Smooth muscle cell (in vitro differentiated cells): Measurements from ENCODE around the gene GRK7. TPM values are rescaled to one million over a fixed set of nuclear protein-coding genes. Genes with fewer than 3 reads are reported as not detected.

Experiments used
- DNase-seq: peaks from one replicate; lab custom pipeline; 2025; ENCODE audit not compliant: unreplicated experiment; lab: John Stamatoyannopoulos, UW
- H2AFZ ChIP-seq: fragments of 200-600 bp; sonication (generic); 2 replicates; pipeline ENCODE4 v1.6.0; 2016; ENCODE audit warnings: antibody characterized with exemption, low read depth, mild to moderate bottlenecking
- H3F3A ChIP-seq: fragments of 200-600 bp; sonication (generic); 2 replicates; pipeline ENCODE4 v1.6.0; 2017; ENCODE audit warnings: antibody characterized with exemption, low read depth
- H3K27ac ChIP-seq: fragments of 200-600 bp; sonication (generic); 2 replicates; pipeline ENCODE4 v1.5.1; 2016; ENCODE audit warnings: low read depth, mild to moderate bottlenecking
- H3K27me3 ChIP-seq: fragments of 200-600 bp; sonication (generic); 2 replicates; pipeline ENCODE4 v1.6.1; 2016; ENCODE audit warnings: low read depth, mild to moderate bottlenecking
- H3K36me3 ChIP-seq: fragments of 200-600 bp; sonication (generic); 2 replicates; pipeline ENCODE4 v1.5.1; 2016; ENCODE audit warnings: low read depth
- H3K4me1 ChIP-seq: fragments of 200-600 bp; sonication (generic); 2 replicates; pipeline ENCODE4 v1.5.1; 2016; ENCODE audit warnings: low read depth
- H3K4me2 ChIP-seq: fragments of 200-600 bp; sonication (generic); 2 replicates; pipeline ENCODE4 v1.6.0; 2016; ENCODE audit warnings: mild to moderate bottlenecking
- H3K4me3 ChIP-seq: fragments of 200-600 bp; sonication (generic); 2 replicates; pipeline ENCODE4 v1.5.1; 2016; ENCODE audit warnings: mild to moderate bottlenecking
- H3K79me2 ChIP-seq: fragments of 200-600 bp; sonication (generic); 2 replicates; pipeline ENCODE4 v1.6.0; 2016; ENCODE audit warnings: low read depth, mild to moderate bottlenecking
- H3K9ac ChIP-seq: fragments of 200-600 bp; sonication (generic); 2 replicates; pipeline ENCODE4 v1.6.0; 2016; ENCODE audit warnings: low read depth
- H3K9me3 ChIP-seq: fragments of 200-600 bp; sonication (generic); replicated peaks from 2 replicates; pipeline ENCODE4 v1.5.1; 2016; ENCODE audit warnings: low read depth
- H4K20me1 ChIP-seq: fragments of 200-600 bp; sonication (generic); 2 replicates; pipeline ENCODE4 v1.6.0; 2016; ENCODE audit warnings: low read depth
- CTCF ChIP-seq: fragments of 200-600 bp; sonication (generic); IDR thresholded peaks from 2 replicates; pipeline ENCODE4 v1.5.1; 2017; ENCODE audit warnings: borderline replicate concordance, mild to moderate bottlenecking, antibody characterized with exemption; ENCODE audit not compliant: insufficient read depth, poor library complexity, severe bottlenecking
- WGBS: methylation state at CpG from one replicate; pipeline ENCODE4 v1.1.7; 2016; ENCODE audit warnings: low lambda C conversion rate; 5-methylcytosine and 5-hydroxymethylcytosine counted together
- polyA plus RNA-seq: library from polyadenylated mRNA; unstranded; fragments of >200 nt; fragmentation: Nextera tagmentation; extraction: Ambion mirVana; gene quantifications from 2 replicates; pipeline ENCODE4 v1.2.1, GENCODE V29; 2016
- total RNA-seq: library from RNA; depleted of rRNA; stranded (reverse); fragments of >200 nt; gene quantifications from 2 replicates; pipeline ENCODE4 v1.2.3, GENCODE V29; 2014

Gene GRK7
- total and polyA plus RNA-seq, 2 experiments from 2014 or later = not detected

GRCh38 chr3:141807277-141808033, 44.2 kb downstream of the GRK7 start:
- no peaks in the 10 kb centered on the region for H3F3A ChIP-seq
- no peak for DNase-seq
- H3K27ac ChIP-seq = no peak overlapping the region
- WGBS = 79% methylated on average over 7 of the region's 7 CpGs
- H3K79me2 ChIP-seq = no peaks in the 10 kb centered on the region
- no peaks in the 10 kb centered on the region for H3K9me3 ChIP-seq
- no peak overlapping the region for H2AFZ ChIP-seq
- H3K4me2 ChIP-seq = no peak overlapping the region
- no peaks in the 10 kb centered on the region for H3K36me3 ChIP-seq
- H3K27me3 ChIP-seq = no peaks in the 10 kb centered on the region
- TF ChIP-seq CTCF = no peak
- no peak overlapping the region for H3K4me3 ChIP-seq
- H3K4me1 ChIP-seq = peaks cover 13% of the 10 kb centered on the region
- no peaks in the 10 kb centered on the region for H4K20me1 ChIP-seq
- H3K9ac ChIP-seq = no peak overlapping the region

GRCh38 chr3:141808586-141808985, 45.4 kb downstream of the GRK7 start:
- Histone ChIP-seq H4K20me1 (no peaks in the 10 kb centered on the region), H3K36me3 (no peaks in the 10 kb centered on the region), H3K27ac (no peak overlapping the region), H3K79me2 (no peaks in the 10 kb centered on the region), H3K4me1 (peaks cover 17% of the 10 kb centered on the region), H3F3A (no peaks in the 10 kb centered on the region), H3K27me3 (no peaks in the 10 kb centered on the region), H3K9ac (no peak overlapping the region), H3K4me2 (no peak overlapping the region), H3K4me3 (no peak overlapping the region), H2AFZ (no peak overlapping the region), H3K9me3 (no peaks in the 10 kb centered on the region)
- 89% methylated on average over 5 of the region's 5 CpGs for WGBS
- TF ChIP-seq CTCF = no peak
- DNase-seq = no peak

- Histone ChIP-seq H2AFZ (no peak overlapping the region), H4K20me1 (no peaks in the 10 kb centered on the region), H3K4me3 (no peak overlapping the region), H3K79me2 (no peaks in the 10 kb centered on the region), H3K9ac (no peak overlapping the region), H3K36me3 (no peaks in the 10 kb centered on the region), H3K27me3 (no peaks in the 10 kb centered on the region), H3K9me3 (no peaks in the 10 kb centered on the region), H3K4me1 (peaks cover 17% of the 10 kb centered on the region), H3F3A (no peaks in the 10 kb centered on the region), H3K4me2 (no peak overlapping the region), H3K27ac (no peak overlapping the region)
- WGBS = 94% methylated on average over 2 of the region's 2 CpGs
- TF ChIP-seq CTCF = no peak
- no peak for DNase-seq
Observed at GRCh38 chr3:141810161-141810560, 47.0 kb downstream of the GRK7 start.

GRCh38 chr3:141811348-141811747, 48.1 kb downstream of the GRK7 start:
- Histone ChIP-seq H3K9me3 (no peaks in the 10 kb centered on the region), H3K9ac (no peak overlapping the region), H3K4me2 (no peak overlapping the region), H3K27ac (no peak overlapping the region), H4K20me1 (no peaks in the 10 kb centered on the region), H2AFZ (no peak overlapping the region), H3K27me3 (no peaks in the 10 kb centered on the region), H3K4me3 (no peak overlapping the region), H3K79me2 (no peaks in the 10 kb centered on the region), H3K4me1 (peaks cover 17% of the 10 kb centered on the region), H3F3A (no peaks in the 10 kb centered on the region), H3K36me3 (no peaks in the 10 kb centered on the region)
- WGBS = 88% methylated on average over 3 of the region's 3 CpGs
- no peak for TF ChIP-seq CTCF
- no peak for DNase-seq
